ENCODE data around the gene UMODL1.
"Not testable (repeated sequence)": the region's sequence is repeated elsewhere in the genome, so short reads cannot be mapped to it uniquely, and the experiment has no call there.

The UMODL1 gene

GRCh38 chr21:42171091-42172053 is 100.3 kb downstream of the UMODL1 start:
- DNase-seq: no peak

GRCh38 chr21:42172596-42173483 is 101.7 kb downstream of the UMODL1 start:
- DNase-seq: no peak

- DNase-seq: no peak
Observed at GRCh38 chr21:42174173-42174572, 103.1 kb downstream of the UMODL1 start.

DNA sequence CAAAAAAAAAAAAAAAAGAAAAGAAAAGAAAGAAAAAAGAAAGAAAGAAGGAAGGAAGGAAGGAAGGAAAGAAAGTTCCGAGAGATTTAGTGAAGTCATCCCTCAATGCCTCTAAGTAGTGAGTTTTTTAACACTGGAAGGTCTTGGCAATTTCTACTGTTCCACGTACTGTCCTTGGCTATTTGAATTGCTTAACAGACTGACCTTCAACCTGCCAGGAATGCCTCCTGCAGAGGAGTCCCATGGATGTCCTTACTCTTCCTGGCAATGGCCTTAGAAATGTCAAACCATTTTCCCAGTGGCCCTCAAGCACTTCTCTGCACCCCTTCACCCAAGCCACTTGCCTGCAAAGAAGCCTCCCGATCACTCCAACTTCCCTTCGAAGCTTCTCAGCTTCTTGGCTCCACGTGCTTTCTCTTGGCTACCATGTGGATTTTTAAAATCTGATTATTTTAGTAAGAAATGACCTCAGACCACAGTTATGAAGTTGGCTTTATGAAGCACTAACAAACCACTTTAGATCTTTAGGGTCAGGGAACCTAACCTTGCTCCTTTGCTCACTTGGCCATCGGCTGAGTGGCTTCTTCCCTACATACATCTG is 104.1 kb downstream of the UMODL1 start:
- no peak for DNase-seq

DNA sequence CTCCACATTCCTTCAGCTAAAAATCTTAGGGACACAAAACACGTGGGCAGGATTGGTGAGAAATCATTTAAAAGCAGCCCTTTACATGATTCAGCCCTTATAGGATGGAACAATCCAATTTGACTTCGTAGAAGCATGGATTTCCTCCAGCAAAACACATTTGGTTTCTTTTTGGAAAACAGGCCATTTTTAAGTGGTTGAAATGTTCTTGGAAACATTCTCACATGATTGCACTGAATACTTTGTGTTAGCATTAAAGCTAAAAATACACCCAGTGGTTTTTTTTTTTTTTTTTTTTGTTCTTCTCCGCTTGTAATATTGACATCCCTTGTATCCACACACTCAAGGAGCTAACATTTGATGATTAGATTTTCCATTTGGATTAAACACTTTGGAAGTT is 105.7 kb downstream of the UMODL1 start:
- DNase-seq: no peak

- DNase-seq: no peak
Observed at GRCh38 chr21:42179316-42179715, 108.2 kb downstream of the UMODL1 start.

GRCh38 chr21:42180001-42180400 is 108.9 kb downstream of the UMODL1 start:
- DNase-seq: not testable (repeated sequence)

GRCh38 chr21:42182713-42183371 is 111.7 kb downstream of the UMODL1 start:
- no peak for DNase-seq

- no peak for DNase-seq
Observed at GRCh38 chr21:42183374-42184266, 112.5 kb downstream of the UMODL1 start.

GRCh38 chr21:42186591-42186990 is 115.5 kb downstream of the UMODL1 start:
- DNase-seq: no peak

DNA sequence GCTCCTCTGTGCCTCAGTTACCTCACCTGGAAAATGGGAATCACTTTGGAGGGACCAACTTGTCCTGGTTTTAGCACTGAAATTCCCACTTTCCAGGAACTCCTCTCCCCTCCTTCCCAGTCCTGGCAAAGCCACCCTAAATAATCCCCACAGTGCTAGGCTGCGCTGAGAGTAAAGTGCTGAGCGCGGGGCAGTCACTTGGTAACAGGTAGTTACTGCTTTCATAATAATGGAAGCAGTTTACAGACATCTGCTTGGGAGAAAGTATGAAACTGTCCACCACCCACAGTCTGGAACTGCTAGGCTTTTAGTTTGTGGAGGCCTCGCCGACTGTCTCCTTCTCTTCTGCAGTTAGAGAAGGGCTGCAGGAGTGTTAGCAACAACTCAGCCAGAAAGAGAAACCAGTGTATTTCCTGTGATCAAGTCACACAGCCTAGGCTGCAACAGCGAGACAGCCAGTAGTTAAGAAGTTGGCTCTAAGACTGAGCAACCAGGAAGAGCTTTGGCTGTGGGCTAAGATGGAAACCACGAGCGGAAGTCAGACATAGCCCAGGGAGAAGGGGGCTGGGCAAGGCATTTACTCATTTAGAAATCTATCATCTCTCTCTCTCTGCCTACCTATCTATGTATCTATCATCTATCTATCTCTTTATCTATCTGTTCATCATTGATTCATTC is 117.0 kb downstream of the UMODL1 start:
- peak; percentile 63 for DNase-seq

- no peak for DNase-seq
Observed at GRCh38 chr21:42188663-42189062, 117.5 kb downstream of the UMODL1 start.

DNA sequence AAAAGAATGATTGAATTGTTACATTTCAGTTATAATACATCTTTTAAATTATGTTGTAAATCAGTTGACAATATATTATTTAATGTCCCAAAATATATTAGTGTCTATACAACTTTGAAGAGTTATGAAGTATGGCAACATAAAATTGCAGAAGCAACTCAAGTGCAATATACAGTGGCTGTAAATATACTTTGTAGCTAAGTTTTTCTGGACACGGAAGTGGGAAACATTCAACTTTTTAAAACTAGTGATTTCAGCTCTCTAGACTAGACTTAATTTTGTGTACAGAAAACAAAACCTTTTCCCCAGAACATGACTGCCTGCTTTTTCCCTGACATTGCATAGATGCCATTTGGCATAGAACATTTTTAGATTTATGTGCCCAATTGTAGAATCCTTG is 118.3 kb downstream of the UMODL1 start:
- no peak for DNase-seq

DNA sequence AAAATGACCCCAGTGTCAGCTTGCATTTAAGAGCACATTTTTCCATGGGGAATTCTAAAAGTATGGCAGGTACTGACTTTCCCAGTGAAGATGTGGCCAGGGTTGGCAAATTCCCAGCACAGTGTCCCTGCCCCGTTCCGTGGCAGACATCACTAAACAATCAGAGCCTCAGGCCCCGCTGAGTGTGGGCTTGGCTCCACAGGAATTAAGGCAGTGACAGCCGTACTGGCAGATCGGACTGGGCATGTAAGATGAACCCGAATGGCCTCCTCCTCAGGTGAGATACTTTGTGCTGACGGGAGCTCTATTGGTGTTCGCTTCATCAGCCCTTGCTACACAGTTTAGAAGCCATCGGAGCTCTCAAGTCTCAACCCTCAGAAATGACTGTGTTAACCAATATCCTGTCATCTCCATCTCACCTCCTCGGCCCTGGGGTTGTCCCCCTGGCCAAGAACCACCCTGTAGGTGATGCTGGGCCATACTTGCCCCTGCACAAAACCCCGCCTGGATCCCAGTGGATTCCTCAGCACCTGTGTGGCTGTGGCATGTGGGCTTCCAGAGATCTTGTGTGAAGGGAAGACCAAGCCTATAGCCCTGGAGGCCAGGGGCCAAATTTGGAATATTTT is 118.9 kb downstream of the UMODL1 start:
- DNase-seq: no peak

GRCh38 chr21:42190486-42190863 is 119.4 kb downstream of the UMODL1 start:
- no peak for DNase-seq

DNA sequence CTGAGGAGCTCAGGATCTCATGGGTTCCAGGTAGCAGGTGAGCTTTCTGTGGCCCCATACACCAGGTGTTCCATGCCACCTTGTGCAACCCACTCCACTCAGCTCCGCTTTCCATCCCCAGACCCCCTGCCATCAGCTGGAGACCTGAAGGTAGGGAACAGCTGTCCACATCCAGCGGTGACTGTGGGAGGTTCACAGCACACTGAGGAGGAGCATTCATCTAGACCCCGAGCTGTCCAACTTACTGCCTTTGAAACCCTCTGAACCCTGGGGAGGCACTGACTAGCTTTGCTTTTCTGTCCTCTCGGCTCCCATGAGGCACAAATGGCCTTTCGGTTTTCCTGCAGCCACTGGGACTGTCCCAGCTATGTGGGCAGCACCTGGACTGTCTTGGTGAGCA is 119.9 kb downstream of the UMODL1 start:
- no peak for DNase-seq

DNA sequence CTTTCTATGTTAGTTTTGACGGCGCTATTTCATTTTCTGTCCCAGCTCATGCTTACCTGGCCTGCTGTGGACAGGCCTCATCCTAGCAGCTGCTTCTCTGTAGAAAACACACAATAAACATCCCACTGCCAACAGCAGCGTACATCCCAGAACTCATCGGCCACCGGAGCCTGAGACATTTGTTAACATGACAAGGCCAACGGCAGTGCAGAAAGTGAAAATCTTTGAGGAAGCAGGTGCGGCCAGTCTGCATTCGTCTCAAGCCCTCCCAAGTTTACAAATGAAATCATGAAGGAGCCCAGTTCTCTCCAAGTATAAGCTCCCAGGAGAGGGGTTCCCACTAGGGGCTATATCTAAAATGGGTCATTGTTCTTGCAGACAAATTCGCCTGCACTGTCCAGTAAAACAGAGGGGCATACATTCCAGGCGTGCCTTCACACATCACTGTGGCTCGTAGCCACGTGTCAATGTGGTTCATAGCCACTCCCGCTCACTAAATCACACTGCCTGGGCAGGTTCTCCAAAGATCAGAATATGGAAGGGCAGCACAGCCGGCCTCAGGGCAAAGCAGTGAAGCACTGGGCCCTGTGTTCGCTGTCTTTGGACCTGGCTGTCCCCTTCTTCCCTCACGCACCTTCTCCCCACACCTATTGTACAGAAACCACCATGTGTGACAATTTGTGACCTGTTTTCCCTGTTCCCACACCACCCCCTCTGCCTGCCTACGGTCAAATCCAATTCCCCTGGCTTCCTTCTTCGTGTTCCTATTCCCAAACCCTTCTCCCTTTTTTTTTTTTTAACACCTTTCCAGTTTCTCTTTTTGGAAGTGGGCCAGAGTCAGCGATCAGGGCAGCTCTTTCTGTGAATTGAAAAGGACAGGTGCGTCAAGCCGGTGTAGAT is 120.8 kb downstream of the UMODL1 start:
- DNase-seq: no peak

All from activated CD4-positive, alpha-beta T cell treated with anti-CD3 and anti-CD28 coated beads for 1 hour (primary cell).